ENCODE data around the gene UNKL.

GRCh38 chr16:1355591-1355990 lies 58.9 kb downstream of the UNKL start:
- no peak for TF ChIP-seq POLR2A (IDR thresholded peaks at IDR 0.05; ENCODE audit: low read length)
- no peak for TF ChIP-seq GATA1 (IDR thresholded peaks at IDR 0.05; ENCODE audit: low read depth, low read length)
